HG02943 (cell line): ENCODE data around the gene EPS8L3.
"Not testable (repeated sequence)": the region's sequence is repeated elsewhere in the genome, so short reads cannot be mapped to it uniquely, and the experiment has no call there.

Experiments used
- ATAC-seq: cut with Tn5 transposase; IDR thresholded peaks from one replicate; pipeline ENCODE4 v1.9.1; 2021; ENCODE audit warnings: mild to moderate bottlenecking, low read depth, moderate library complexity; ENCODE audit not compliant: unreplicated experiment

The EPS8L3 gene

DNA sequence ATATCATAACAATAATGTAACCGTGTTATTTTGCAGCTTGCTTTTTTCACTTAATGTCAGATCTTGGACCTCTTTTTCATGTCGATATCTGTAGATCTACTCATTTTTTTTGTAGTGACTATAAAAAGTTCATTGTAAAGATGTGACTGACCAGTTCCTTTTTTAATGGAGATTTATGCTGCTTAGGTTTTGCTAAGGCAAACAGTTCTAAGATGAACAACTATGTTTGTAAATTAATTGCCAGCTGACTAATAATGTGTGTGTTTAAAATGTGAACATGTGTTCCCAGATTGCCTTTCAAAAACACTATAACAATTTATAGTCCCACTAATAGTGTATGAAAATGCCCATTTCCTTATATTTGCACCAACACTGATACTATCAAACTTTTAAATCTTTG lies 18.1 kb upstream of the EPS8L3 start:
- no peak for ATAC-seq

DNA sequence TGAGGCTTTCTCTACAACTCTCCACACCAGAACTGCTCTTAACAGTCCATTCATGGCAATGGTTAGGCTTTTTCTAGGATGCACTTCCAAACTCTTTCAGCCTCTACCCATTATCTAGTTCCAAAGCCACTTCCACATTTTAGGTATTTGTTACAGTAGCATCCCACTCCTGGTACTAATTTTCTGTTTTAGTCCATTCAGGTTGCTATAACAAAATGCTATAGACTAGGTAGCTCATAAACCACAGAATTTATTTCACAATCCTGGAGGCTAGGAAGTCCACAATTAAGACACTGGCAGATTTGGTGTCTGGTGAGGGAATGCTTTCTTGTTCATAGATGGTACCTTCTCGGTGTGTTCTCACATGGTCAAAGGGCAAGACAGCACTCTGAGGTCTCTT lies 17.3 kb upstream of the EPS8L3 start:
- no peak for ATAC-seq

DNA sequence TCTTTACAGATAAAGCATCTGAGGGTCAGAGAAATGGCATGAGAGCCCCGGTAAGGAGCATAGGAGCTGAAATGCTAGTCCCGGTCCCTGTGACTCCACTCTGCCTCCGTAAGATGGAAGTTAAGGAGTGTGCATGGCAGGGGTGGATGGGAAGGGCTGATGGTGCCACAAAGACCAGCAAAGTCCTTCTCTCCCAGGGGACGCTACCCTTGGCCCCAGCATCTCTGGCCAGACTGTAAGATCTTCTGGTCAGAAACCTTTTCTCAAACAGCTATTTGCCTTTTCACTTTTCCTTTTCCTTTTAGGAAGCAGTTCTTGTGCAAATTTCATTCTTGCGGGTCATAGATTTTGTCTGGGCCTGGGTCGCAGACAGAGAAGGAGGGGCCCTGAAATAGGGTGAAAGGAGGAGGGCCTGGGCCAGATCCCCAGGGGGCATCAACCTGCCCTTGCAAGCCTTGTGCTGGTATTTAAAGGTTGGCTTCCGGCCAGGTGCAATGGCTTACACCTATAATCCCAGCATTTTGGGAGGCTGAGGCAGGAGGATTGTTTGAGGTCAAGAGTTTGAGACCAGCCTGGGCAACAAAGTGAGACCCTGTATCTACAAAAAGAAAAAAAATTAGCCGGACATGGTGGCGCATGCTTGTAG lies 14.4 kb upstream of the EPS8L3 start:
- ATAC-seq: no peak

DNA sequence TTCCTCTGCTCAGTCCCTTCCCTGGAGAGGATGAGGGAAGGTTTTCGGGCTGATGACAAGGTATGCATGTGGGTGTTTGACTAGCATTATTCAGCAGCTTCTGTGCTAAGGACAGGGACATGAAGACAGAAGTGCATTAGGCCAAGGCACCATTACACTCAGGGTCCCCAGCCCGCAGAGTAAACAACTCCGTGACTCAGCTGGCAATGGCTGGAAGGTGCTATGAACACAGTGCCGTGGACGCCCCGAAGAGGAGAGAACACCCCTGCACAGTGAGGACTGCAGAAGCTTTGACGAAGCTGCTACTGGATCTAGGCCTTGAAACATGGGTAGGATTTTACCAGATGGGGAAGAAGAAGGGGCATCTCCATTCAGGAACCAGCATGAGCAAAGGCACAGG lies 13.7 kb upstream of the EPS8L3 start:
- ATAC-seq: no peak

DNA sequence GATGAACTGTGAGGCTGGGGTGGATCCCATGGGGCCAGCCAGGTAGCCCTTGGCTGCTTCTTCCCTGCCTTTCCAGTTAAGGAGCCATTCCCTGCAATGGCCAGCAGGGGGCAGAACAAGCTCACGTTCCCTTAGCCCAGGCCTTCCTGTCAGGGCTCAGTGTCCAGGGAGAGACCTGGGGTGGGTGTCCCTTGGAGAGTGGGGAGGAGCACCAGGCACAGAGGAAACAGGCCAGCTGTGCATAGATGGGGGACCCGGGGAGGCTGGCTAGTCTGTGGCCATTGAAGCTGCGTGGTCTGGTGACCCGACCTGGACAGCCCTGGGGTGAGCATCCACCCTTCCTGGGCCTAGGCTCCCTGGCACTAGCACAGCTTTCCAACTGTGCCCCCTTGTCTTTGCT lies 13.2 kb upstream of the EPS8L3 start:
- ATAC-seq: no peak

DNA sequence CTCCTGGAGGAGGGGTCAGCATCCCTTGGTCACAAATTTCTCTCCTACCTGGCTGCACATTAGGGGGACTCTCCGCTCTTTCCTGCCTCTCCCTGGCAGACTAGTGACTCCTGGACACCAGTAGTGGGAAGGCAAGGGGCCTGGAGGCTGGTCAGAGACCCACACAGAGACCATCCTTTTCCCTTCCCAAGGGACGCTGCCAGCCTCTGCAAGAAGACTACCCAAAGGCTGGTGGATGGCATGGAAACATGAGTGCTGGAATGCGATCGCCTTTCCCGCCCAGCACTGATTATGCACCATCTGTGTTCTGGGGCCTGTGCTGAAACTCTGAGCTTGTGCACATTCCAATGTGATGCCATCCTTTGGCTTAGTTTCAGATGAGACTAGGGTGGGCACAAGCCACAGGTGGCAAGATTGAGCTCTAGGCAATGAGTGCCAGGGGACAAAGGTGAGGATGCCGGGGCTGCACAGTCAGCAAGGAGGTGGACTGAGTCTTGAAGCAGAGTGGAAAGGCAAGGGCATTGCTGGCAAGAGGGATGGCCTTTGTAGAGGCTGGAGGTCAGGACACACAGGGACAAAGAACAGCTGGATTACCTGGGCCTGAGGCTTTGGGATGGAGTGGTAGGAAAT lies 12.6 kb upstream of the EPS8L3 start:
- no peak for ATAC-seq

DNA sequence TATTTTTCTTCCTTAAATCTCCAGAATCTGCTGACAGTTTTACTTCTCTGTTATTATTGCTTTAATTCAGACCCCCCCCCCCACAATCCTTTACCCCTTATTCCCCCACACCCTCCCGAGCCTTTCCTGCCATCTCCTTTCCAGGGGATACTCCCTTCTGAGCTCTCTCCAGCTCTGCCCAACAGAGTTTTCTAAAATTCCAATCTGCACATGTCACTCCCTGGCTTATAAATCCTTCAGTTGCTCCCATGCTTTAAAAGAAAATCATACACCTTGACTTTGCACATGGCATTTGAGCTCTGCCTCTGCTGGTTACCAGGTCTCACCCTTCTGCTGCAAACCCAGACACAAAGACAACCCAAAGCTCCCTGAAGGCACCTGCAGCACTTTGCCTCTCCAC lies 11.7 kb upstream of the EPS8L3 start:
- ATAC-seq: no peak

DNA sequence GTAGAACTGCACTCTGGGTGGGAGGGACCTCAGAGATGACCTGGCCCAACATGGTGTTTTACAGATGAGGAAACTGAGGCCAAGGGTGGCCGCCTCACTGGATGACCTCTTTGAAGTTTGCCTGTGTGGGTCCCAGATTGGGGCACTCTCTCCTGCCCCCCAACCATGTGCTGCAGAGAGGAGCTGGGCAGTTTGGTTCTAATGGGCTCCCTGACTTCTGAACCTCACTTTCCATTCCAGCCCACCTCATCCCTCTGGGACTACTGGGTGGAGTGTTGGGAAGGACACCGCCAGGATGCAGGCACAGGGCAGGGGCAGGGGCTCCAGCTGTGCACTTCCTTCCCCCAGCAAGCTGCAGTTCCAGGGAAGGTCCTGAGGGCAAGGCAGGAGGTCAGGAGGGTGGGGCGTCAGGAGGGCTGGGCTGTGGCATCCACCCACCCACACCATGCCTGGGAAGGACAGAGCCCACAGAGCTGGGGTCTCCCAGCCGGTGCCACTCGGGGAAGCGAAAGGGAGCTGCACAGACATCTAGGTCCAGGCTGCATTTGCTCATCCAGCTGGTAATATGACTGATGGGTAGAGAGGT lies 10.3 kb upstream of the EPS8L3 start:
- no peak for ATAC-seq

DNA sequence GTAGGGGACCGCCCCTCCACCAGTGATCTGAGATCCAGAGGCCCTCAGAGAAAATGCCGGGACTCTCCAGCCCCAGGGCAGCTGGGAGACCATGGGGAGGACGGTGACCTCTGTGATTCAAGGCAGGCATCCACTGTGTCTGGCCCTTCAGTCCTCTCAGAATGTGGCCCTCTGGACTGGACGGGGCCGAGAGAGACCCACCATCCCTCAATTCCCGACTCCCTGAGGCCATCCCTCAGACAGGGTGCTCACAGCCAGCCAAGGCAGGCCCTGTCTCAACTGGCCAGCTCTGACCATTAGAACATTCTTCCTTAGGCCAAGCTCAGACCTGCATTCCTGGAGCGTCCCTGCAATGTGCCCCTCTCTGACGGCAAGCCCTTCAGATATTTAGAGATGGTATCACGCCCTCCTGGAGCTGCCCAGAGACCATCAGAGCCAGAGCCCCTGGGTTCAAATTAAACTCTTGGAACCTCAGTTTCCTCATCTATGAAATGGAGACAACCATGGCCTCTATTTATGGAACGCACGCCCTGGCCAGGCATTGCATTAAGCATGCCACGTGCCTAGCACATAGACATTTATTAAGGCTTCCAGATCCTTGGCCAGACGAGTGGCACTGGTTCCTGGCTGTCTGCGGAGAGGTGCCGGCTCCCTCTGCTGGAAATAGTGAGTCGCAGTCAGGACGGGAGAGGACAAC lies 9.6 kb upstream of the EPS8L3 start:
- no peak for ATAC-seq

DNA sequence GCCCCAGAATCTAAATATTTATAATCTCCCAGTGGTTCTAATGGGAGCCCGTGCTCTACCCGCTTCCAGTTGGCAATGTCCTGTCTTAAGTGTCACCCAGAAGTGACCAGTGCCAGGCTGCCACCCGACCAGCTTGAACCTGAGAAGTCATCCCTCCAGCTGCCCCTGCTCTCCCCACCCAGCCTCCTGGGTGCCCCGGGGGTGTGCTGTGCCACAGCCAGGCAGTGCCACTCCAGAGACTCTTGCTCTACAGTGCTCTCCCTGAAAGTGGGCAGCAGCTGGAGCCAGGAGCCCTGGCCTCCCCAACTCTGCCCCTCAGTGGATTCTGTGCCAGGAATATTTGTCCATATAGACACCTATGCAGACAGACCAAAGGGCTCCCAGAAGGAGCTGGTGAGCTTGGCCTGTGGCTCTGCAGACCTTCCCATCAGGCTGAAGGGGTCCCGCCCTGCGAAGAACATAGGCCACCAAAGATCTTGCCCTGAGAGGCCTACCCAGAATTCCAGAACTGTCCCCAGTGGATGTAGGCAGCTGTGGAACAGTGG lies 9.0 kb upstream of the EPS8L3 start:
- ATAC-seq: no peak

DNA sequence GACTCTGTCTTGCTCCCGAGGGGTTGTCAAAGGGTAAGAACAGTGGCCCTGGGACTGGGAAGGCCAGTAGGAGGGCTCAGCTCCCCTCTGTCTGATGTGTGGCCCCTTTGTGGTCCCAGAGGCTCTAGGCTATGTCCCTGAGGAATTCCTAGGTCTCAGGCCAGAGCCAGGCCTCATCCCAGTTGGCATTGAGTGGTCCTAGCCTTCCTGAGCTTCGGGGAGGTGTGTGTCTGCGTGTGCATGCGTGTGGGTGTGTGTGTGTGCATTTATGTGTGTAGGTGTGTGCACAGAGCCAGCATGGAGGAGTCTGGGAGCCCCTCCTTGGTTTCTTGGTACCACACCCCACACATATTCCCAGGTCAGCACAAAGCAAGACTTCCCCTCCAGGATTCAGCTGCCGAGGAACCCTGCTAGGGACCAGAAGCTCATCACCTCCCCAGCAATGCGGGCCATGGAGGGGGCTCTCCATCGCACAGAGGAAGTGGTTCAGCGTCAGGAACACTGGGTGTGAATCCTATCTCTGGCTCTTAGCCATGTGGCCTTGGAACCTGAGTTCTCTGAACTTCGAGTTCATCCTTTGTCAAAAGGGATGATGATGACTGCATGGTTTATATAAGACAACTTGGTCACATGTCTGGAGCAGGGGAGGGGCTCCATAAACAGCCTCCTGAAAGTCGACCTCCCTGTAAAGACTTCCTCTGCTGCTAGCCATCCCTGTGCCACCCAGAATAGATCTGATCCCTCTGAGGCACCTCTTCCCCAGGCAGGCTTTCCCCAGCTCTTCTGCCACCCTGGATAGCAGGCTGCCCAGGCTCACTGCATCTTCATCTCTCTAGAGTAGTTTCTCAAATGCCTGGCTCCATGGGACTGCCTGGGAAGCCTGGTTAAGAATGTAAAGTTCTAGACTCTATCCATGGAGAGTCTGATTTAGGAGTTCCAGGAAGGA lies 8.3 kb upstream of the EPS8L3 start:
- no peak for ATAC-seq

DNA sequence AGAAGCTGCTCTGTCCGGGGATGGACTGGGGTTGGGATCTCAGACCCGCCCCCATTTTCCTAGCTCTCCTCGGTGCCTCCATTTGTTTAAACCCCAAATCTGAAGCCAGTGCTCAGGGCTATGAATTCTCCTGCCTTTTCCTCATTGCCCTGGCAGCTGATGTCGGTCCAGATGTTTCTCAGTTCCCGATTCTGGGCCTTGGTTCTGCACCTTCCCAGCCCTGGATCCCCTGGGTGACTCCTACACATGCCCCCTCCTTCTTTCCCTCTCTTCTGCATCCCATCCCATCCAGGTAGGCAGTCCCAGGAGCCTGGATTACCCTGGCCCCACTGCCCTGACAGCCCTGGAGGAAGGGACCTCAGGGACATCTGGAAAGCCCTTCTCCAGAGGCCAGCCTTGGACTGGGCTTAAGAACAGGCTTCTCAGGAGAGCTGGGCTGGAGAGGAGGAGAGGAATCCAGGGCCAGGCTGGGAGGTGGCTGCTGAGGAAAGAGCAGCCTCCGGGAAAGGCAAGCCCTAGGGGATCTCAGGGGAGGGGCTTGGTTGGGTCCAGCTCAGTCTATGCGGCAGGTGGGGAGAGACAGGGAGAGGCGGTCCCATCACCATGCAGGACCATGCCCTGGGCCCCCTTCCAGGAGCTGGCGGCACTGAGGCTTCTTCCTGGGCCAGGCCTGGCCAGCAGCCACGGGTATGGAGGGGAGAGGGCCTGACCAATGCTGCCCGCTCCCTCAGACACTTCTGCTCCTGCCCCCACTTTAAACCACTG lies 6.8 kb upstream of the EPS8L3 start:
- ATAC-seq: no peak

DNA sequence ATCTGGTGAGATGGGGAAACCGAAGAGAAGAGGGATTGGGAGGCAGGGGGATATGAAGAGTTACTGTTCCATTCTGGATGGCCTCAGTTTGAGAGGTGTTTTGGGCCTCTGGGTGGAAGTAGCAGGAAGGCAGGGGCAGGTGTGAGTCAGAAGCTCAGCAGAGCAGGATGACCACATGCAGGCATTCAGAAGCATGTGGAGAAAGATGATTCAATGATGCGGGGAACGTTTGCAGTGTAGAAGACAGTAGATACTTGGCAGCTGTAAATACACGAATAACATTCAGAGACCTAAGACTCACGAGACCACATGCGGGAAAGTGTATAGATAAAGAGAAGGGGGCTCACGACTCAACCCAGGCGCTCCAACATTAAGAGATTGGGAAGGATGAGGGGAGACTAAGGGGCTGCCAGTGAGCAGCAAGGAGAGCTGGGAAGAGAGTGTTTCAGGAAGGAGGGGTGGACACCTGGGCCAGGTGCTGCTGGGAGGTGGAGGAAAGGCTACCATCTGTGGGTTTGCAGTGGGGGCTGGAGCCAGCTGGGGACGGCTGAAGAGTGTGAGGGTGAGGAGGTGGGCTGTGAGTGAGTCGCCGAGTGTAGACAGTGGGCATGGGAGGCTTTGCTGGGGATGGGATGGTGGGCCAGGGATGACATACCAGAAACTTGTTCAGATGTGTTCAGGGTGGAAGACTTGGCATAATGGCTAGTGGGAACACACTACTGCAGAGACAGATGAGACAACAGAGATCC lies 5.8 kb upstream of the EPS8L3 start:
- ATAC-seq: no peak

DNA sequence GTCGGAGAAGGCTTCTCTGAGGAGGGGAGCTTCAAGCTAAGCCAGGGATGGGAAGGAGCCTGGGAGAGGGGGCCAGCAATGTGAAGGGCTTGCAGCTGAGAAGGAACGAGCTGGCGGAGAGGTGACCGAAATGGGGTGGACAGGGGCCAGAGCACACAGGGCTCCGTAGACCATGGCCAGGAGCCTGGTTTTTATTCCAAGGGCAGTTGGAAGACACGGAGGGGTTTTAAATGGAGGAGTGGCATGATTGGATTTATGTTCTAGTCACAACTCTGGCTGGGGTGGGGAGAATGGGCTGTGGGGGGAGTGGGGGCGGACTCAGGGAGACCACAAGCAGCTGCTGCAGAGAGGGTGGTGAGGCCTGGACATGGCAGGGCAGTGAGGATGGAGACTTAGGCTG lies 5.1 kb upstream of the EPS8L3 start:
- ATAC-seq: no peak

DNA sequence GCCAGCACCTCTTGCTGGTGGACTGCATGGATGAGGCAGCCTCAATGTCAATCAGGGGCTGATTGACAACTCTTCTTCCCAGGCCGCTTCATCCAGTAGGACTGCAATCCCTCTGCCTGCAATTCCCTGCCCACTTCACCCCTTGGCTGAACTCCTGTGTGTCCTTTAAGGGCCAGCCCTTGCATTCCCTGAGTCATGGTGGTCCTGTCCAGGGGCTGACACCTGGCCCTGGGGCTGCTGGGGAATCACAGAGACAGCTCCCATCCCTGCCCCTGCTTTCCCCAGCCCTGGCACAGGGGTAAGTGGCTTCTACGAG lies 4.6 kb upstream of the EPS8L3 start:
- no peak for ATAC-seq

DNA sequence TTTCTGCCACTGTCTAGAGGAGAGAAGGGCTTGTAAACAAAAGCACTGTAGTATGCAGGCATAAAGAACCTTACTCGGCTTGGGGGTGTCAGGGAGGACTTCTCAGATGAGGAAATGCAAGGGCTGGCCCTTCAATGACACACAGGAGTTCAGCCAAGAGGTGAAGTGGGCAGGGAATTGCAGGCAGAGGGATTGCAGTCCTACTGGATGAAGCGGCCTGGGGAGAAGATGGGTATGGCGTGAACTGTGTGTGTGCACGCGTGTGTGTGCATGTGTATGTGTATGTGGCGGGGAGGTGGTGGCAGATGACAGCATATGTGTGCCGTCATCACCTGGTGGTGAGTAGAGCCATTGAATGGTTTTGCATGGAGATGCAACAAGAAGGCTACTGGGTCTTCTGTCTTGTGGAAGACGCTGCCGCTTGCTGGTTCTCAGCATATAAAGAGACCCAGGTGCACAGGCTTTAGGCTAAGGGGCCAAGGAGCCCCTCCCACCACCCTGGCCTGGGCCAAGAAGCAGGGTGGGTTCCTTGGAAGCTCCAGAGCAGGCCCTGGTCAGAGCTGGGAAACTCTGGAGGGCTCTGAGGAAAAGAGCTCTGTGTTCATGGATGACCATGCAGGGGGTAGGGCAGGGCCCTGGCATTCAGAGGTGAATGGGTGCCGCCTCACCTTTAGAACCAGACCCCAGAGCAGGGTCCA lies 4.1 kb upstream of the EPS8L3 start:
- no peak for ATAC-seq

DNA sequence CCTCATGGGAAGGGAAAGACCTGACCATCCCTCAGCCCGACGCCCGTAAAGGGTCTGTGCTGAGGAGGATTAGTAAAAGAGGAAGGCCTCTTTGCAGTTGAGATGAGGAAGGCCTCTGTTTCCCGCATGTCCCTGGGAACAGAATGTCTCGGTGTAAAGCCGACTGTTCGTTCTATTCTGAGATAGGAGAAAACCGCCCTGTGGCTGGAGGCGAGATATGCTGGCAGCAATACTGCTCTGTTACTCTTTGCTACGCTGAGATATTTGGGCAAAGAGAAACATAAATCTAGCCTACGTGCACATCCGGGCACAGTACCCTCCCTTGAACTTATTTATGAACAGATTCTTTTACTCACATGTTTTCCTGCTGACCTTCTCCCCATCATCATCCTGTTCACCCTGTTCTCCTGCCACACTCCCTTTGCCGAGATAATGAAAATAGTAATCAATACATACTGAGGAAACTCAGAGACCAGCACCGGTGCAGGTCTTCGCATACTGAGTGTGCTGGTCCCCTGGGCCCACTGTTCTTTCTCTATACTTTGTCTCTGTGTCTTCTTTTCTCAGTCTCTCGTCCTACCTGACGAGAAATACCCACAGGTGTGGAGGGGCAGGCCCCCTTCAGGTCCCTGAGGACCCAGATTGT lies 3.4 kb upstream of the EPS8L3 start:
- not testable (repeated sequence) for ATAC-seq
